Trophoblast cell (in vitro differentiated cells and primary cell): Measurements from ENCODE around the gene PPP1R11.

Experiments used
- DNase-seq, 2 donors: peaks; one replicate each; pipeline ENCODE4 v3.0.0-alpha.2; 2016
- H2AFZ ChIP-seq: 2 replicates; pipeline ENCODE4 v1.6.1; 2013; ENCODE audit warnings: low read length, moderate library complexity, mild to moderate bottlenecking; ENCODE audit not compliant: insufficient read depth, poor library complexity
- H2AK5ac ChIP-seq: 2 replicates; pipeline ENCODE4 v1.6.1; 2013; ENCODE audit warnings: mild to moderate bottlenecking, low read length
- H2BK120ac ChIP-seq: 2 replicates; pipeline ENCODE4 v1.6.1; 2013; ENCODE audit warnings: low read length, mild to moderate bottlenecking, moderate library complexity; ENCODE audit not compliant: insufficient read depth, poor library complexity
- H2BK12ac ChIP-seq: 2 replicates; pipeline ENCODE4 v1.6.1; 2013; ENCODE audit warnings: mild to moderate bottlenecking, low read length, moderate library complexity
- H2BK5ac ChIP-seq: 2 replicates; pipeline ENCODE4 v1.6.1; 2013; ENCODE audit warnings: low read length, low read depth, moderate library complexity, mild to moderate bottlenecking; ENCODE audit not compliant: poor library complexity
- H3K14ac ChIP-seq: 2 replicates; pipeline ENCODE4 v1.6.1; 2013; ENCODE audit warnings: mild to moderate bottlenecking, low read length
- H3K18ac ChIP-seq: 2 replicates; pipeline ENCODE4 v1.6.1; 2013; ENCODE audit warnings: mild to moderate bottlenecking, low read length
- H3K23ac ChIP-seq: 2 replicates; pipeline ENCODE4 v1.6.1; 2013; ENCODE audit warnings: low read length
- H3K27ac ChIP-seq: 2 replicates; pipeline ENCODE4 v1.5.1; 2013; ENCODE audit warnings: low read depth, mild to moderate bottlenecking, inconsistent platforms, low read length, moderate library complexity
- H3K27me3 ChIP-seq: 2 replicates; pipeline ENCODE4 v1.6.1; 2013; ENCODE audit warnings: inconsistent platforms, mild to moderate bottlenecking, low read length, moderate library complexity; ENCODE audit not compliant: insufficient read depth
- H3K36me3 ChIP-seq, 2 experiments: 1 replicate in 1 of 2; 2 replicates in 1 of 2; pipeline ENCODE4 v1.6.1; 2013; ENCODE audit warnings: low read length in 2 of 2, mild to moderate bottlenecking in 2 of 2, moderate library complexity in 1 of 2; ENCODE audit not compliant: insufficient read depth in 2 of 2, control insufficient read depth in 1 of 2
- H3K4ac ChIP-seq: 2 replicates; pipeline ENCODE4 v1.6.1; 2013; ENCODE audit warnings: low read depth, mild to moderate bottlenecking, low read length, moderate library complexity
- H3K4me1 ChIP-seq, 2 experiments: 1 replicate in 1 of 2; 2 replicates in 1 of 2; pipeline ENCODE4 v1.6.1; 2013; ENCODE audit warnings: low read length in 2 of 2, mild to moderate bottlenecking in 2 of 2, moderate library complexity in 1 of 2; ENCODE audit not compliant: insufficient read depth in 2 of 2, control insufficient read depth in 1 of 2
- H3K4me2 ChIP-seq: 2 replicates; pipeline ENCODE4 v1.6.1; 2013; ENCODE audit warnings: inconsistent platforms, mild to moderate bottlenecking, low read length, moderate library complexity
- H3K4me3 ChIP-seq: 2 replicates; pipeline ENCODE4 v1.5.1; 2013; ENCODE audit warnings: mild to moderate bottlenecking, low read depth, low read length, inconsistent platforms
- H3K79me1 ChIP-seq: one replicate; pipeline ENCODE4 v1.6.1; 2013; ENCODE audit warnings: low read length
- H3K79me2 ChIP-seq: 2 replicates; pipeline ENCODE4 v1.6.1; 2013; ENCODE audit warnings: low read length, mild to moderate bottlenecking; ENCODE audit not compliant: control insufficient read depth, insufficient read depth, poor library complexity
- H3K9ac ChIP-seq: 2 replicates; pipeline ENCODE4 v1.6.1; 2013; ENCODE audit warnings: mild to moderate bottlenecking, low read length
- H3K9me3 ChIP-seq: 2 replicates; pipeline ENCODE4 v1.6.1; 2013; ENCODE audit warnings: low read depth, mild to moderate bottlenecking, control low read depth, inconsistent platforms, low read length; ENCODE audit not compliant: insufficient read depth
- H4K12ac ChIP-seq: 2 replicates; pipeline ENCODE4 v1.6.1; 2013; ENCODE audit warnings: low read depth, mild to moderate bottlenecking, low read length, moderate library complexity
- H4K8ac ChIP-seq: 2 replicates; pipeline ENCODE4 v1.6.1; 2013; ENCODE audit warnings: low read depth, mild to moderate bottlenecking, low read length, moderate library complexity
- H4K91ac ChIP-seq: one replicate; pipeline ENCODE4 v1.6.1; 2013; ENCODE audit warnings: low read depth, mild to moderate bottlenecking, low read length, moderate library complexity
- WGBS: extraction: QIAGEN DNeasy Blood & Tissue Kit; methylation state at CpG from one replicate; pipeline ENCODE4 v1.1.7; 2013; ENCODE audit warnings: missing lambda C conversion rate; ENCODE audit not compliant: insufficient read length, insufficient coverage; ENCODE audit errors: extremely low coverage; 5-methylcytosine and 5-hydroxymethylcytosine counted together

PPP1R11 gene

GRCh38 chr6:30100154-30100553, 33.2 kb downstream of the PPP1R11 start:
- H2AK5ac ChIP-seq: no peak overlapping the region
- H2BK12ac ChIP-seq: no peak overlapping the region
- no peak overlapping the region for H3K18ac ChIP-seq
- H4K12ac ChIP-seq: no peak overlapping the region
- H2AFZ ChIP-seq: no peak overlapping the region
- H3K79me2 ChIP-seq: no peaks in the 10 kb centered on the region
- no CpG with 5 or more reads among the region's 8 CpGs for WGBS
- no peak overlapping the region for H3K4me2 ChIP-seq
- H3K4me3 ChIP-seq: no peak overlapping the region
- H3K79me1 ChIP-seq: no peaks in the 10 kb centered on the region
- H4K91ac ChIP-seq: no peak overlapping the region
- H3K14ac ChIP-seq: no peak overlapping the region
- peaks cover 5 to 13% of the 10 kb centered on the region in 2 experiments for H3K4me1 ChIP-seq
- no peak overlapping the region for H4K8ac ChIP-seq
- H3K36me3 ChIP-seq: no peaks in the 10 kb centered on the region
- H3K27ac ChIP-seq: no peak overlapping the region
- H3K9ac ChIP-seq: no peak overlapping the region
- no peaks in the 10 kb centered on the region for H3K9me3 ChIP-seq
- no peak for DNase-seq
- no peak overlapping the region for H2BK5ac ChIP-seq
- H3K4ac ChIP-seq: no peak overlapping the region
- H3K27me3 ChIP-seq: peaks cover 28% of the 10 kb centered on the region
- no peak overlapping the region for H3K23ac ChIP-seq
- H2BK120ac ChIP-seq: no peak overlapping the region

DNA sequence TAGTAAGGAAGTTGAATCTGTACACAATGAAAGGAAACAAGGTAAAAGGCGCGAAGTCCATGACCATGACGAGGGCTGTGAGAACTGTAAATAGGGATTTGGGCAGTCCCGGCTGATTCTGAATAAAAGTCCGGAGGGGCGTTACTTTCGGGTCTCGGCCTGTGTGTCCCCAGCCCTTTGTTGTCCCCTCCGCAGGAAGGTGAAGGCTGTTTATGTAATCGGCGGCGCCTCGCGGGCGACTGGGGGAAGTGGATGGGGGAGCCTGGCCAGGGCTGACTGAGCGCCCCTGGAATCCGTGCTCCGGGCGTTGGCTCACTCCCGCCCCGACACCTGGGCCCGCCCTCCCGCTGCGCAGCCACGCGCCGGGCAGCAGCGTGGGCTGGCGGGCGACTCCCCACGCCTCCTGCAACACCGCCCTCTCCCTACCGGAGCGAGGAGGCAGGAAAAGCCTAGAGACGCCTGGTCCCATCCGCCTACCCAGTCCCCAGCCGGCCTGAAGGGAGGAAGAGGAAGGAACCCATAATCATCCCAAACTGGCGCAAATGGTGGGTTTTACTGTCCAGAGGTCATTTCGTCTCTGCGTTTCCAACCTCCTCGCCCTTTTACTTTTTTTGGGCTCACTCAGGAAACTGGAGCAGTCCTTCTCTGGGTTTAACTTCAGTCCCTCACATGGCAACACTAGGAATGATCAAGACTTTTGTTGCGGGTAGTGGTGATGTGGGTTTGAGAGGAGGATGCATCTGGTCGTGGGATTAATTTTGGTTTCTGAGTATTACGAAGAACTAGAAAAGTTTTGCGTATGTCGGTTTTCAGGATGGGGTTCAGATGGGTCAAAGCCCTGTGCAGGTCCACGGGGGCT, 33.8 kb downstream of the PPP1R11 start:
- peaks cover 5 to 13% of the 10 kb centered on the region in 2 experiments for H3K4me1 ChIP-seq
- H2AK5ac ChIP-seq: no peak overlapping the region
- H3K4ac ChIP-seq: no peak overlapping the region
- no peak overlapping the region for H4K12ac ChIP-seq
- H3K27ac ChIP-seq: no peak overlapping the region
- H4K91ac ChIP-seq: no peak overlapping the region
- no peaks in the 10 kb centered on the region for H3K79me1 ChIP-seq
- H2BK5ac ChIP-seq: no peak overlapping the region
- H2BK12ac ChIP-seq: no peak overlapping the region
- no peak overlapping the region for H3K14ac ChIP-seq
- no peak overlapping the region for H2AFZ ChIP-seq
- no peak overlapping the region for H2BK120ac ChIP-seq
- no peak overlapping the region for H3K18ac ChIP-seq
- H3K36me3 ChIP-seq: no peaks in the 10 kb centered on the region
- WGBS: no CpG with 5 or more reads among the region's 47 CpGs
- DNase-seq: no peak
- no peaks in the 10 kb centered on the region for H3K9me3 ChIP-seq
- H3K9ac ChIP-seq: no peak overlapping the region
- no peak overlapping the region for H4K8ac ChIP-seq
- H3K23ac ChIP-seq: no peak overlapping the region
- H3K27me3 ChIP-seq: peaks cover 29% of the 10 kb centered on the region
- H3K4me3 ChIP-seq: no peak overlapping the region
- H3K4me2 ChIP-seq: peak overlapping the region; percentile 51
- no peaks in the 10 kb centered on the region for H3K79me2 ChIP-seq

DNA sequence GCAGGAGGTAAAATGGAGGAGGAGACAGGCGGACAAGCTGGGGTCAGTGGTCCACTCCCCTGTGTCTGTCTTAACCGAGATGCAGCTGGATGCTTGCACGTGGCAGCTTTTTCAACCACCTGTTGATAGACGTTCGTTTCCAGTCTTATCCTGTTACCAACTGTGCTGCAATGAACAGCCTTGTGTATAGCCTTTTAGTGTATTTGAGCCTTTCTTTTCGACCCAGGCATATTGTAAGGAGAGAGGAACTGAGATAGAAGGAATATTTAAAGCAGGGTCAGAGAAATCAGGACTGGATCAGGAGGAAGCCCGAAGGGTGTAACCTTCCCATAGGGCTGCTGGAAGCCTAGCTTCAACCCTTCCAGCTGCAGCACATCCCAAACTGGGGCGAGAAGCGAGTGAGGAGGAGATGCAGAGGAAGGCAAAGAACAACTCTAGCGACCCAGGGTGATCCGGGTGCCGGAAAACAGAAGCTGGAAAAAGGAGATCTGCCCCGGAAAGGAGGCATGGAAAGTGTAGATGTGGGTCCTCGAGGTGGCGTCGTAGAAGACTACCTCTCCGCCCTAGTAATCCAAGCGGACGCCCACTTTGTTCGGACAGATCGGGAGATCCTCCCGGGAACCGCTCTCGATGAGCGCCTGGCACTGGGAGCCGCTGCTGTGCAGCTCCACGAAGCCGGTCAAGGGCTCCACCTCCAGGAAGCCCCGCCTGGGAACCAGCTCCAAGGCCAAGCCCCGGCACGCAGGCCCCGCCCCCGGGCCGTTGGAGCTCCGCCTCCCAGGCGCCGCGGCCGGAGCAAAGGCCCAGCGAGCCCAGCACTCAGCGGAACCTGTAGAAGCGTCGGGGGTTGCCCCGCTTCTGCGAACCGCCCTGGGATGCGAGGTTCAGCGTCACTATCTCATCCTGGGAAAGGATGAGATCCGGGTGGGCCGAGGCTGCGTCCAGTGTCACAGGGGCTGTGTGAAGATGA, 34.7 kb downstream of the PPP1R11 start:
- peak overlapping the region; percentile 81 for H2AFZ ChIP-seq
- no peak overlapping the region for H2AK5ac ChIP-seq
- H2BK5ac ChIP-seq: no peak overlapping the region
- no peak overlapping the region for H3K9ac ChIP-seq
- H2BK12ac ChIP-seq: no peak overlapping the region
- WGBS: no CpG with 5 or more reads among the region's 51 CpGs
- H3K23ac ChIP-seq: no peak overlapping the region
- H3K4me1 ChIP-seq: peaks cover 5 to 13% of the 10 kb centered on the region in 2 experiments
- no peaks in the 10 kb centered on the region for H3K79me1 ChIP-seq
- H3K27me3 ChIP-seq: peaks cover 32% of the 10 kb centered on the region
- H3K4me3 ChIP-seq: no peak overlapping the region
- H3K36me3 ChIP-seq: no peaks in the 10 kb centered on the region
- H4K8ac ChIP-seq: peak overlapping the region; percentile 78
- H3K27ac ChIP-seq: no peak overlapping the region
- no peak overlapping the region for H4K12ac ChIP-seq
- no peak overlapping the region for H4K91ac ChIP-seq
- H3K18ac ChIP-seq: no peak overlapping the region
- peak overlapping the region; percentile 60 for H3K4me2 ChIP-seq
- no peak overlapping the region for H3K4ac ChIP-seq
- H3K79me2 ChIP-seq: no peaks in the 10 kb centered on the region
- H2BK120ac ChIP-seq: no peak overlapping the region
- DNase-seq: peak; percentile 89 to 91
- H3K14ac ChIP-seq: no peak overlapping the region
- H3K9me3 ChIP-seq: no peaks in the 10 kb centered on the region

GRCh38 chr6:30102414-30102969, 35.5 kb downstream of the PPP1R11 start:
- H3K36me3 ChIP-seq: no peaks in the 10 kb centered on the region
- peaks cover 5 to 13% of the 10 kb centered on the region in 2 experiments for H3K4me1 ChIP-seq
- no peak overlapping the region for H2BK5ac ChIP-seq
- DNase-seq: peak in 1 of 2 donors; percentile 16
- no peak overlapping the region for H3K18ac ChIP-seq
- no peak overlapping the region for H4K91ac ChIP-seq
- H3K9ac ChIP-seq: no peak overlapping the region
- H3K27ac ChIP-seq: no peak overlapping the region
- no peak overlapping the region for H2BK12ac ChIP-seq
- H3K79me2 ChIP-seq: no peaks in the 10 kb centered on the region
- H3K27me3 ChIP-seq: peaks cover 32% of the 10 kb centered on the region
- H3K79me1 ChIP-seq: no peaks in the 10 kb centered on the region
- H4K8ac ChIP-seq: peak overlapping the region; percentile 78
- no peak overlapping the region for H3K4me3 ChIP-seq
- no peak overlapping the region for H2AK5ac ChIP-seq
- WGBS: no CpG with 5 or more reads among the region's 15 CpGs
- H3K4me2 ChIP-seq: peak overlapping the region; percentile 60
- no peak overlapping the region for H3K23ac ChIP-seq
- H3K4ac ChIP-seq: no peak overlapping the region
- H3K14ac ChIP-seq: no peak overlapping the region
- H2BK120ac ChIP-seq: no peak overlapping the region
- no peak overlapping the region for H4K12ac ChIP-seq
- H3K9me3 ChIP-seq: no peaks in the 10 kb centered on the region
- H2AFZ ChIP-seq: peak overlapping the region; percentile 81
